ENCODE data around the gene CCM2L.
A peak's percentile ranks its signal among the peaks of the same experiment; 100 is the strongest.
"Not testable (repeated sequence)": the region's sequence is repeated elsewhere in the genome, so short reads cannot be mapped to it uniquely, and the experiment has no call there.

CCM2L gene

GRCh38 chr20:32031007-32031958 lies 21.0 kb downstream of the CCM2L start:
- peak; percentile 28 for DNase-seq

GRCh38 chr20:32033316-32033715 lies 23.1 kb downstream of the CCM2L start:
- no peak for DNase-seq

- DNase-seq, result not testable (repeated sequence)
These were observed 23.5 kb downstream of the CCM2L start for GRCh38 chr20:32033721-32034120.

GRCh38 chr20:32034581-32035425 lies 24.6 kb downstream of the CCM2L start:
- no peak for DNase-seq

GRCh38 chr20:32035426-32035779 lies 25.2 kb downstream of the CCM2L start:
- no peak for DNase-seq

- DNase-seq, result no peak
These were observed 26.0 kb downstream of the CCM2L start for GRCh38 chr20:32036252-32036651.

GRCh38 chr20:32036716-32037485 lies 26.7 kb downstream of the CCM2L start:
- DNase-seq, result peak; percentile 24

- DNase-seq, result no peak
These were observed 27.7 kb downstream of the CCM2L start for GRCh38 chr20:32037929-32038328.

GRCh38 chr20:32040142-32040953 lies 30.1 kb downstream of the CCM2L start:
- no peak for DNase-seq

- no peak for DNase-seq
These were observed 35.8 kb downstream of the CCM2L start for GRCh38 chr20:32045999-32046398.

- DNase-seq, result no peak
These were observed 40.1 kb downstream of the CCM2L start for GRCh38 chr20:32050324-32050841.

- DNase-seq, result no peak
These were observed 40.8 kb downstream of the CCM2L start for GRCh38 chr20:32050851-32051556.

- no peak for DNase-seq
These were observed 41.5 kb downstream of the CCM2L start for GRCh38 chr20:32051720-32052089.

- DNase-seq, result no peak
These were observed 42.0 kb downstream of the CCM2L start, which contains the start of gene HCK for GRCh38 chr20:32052090-32052777. HCK (plus strand) TSS chr20:32052242.

GRCh38 chr20:32052778-32053362 lies 42.6 kb downstream of the CCM2L start:
- no peak for DNase-seq

GRCh38 chr20:32053648-32054047 lies 43.4 kb downstream of the CCM2L start:
- DNase-seq, result no peak

- DNase-seq, result no peak
These were observed 46.7 kb downstream of the CCM2L start for GRCh38 chr20:32056708-32057483.

GRCh38 chr20:32057656-32058184 lies 47.5 kb downstream of the CCM2L start:
- DNase-seq, result no peak

GRCh38 chr20:32059189-32059588 lies 49.0 kb downstream of the CCM2L start:
- no peak for DNase-seq

Data from NK-92 treated with Interleukin-12 subunit alpha and Interleukin-12 subunit beta, amount 100 ng/mL, for 24 hours (cell line).